Activated T-helper 1 cell treated with anti-CD3 and anti-CD28 coated beads, Interleukin-2, amount 50 U/mL, for 16 hours (primary cell): Measurements from ENCODE around the gene ZNF394.
"Not testable (repeated sequence)": the region's sequence is repeated elsewhere in the genome, so short reads cannot be mapped to it uniquely, and the experiment has no call there.

Source experiments
- DNase-seq, 2 donors: peaks; one replicate each; pipeline ENCODE4 v3.0.0-alpha.2; 2020; ENCODE audit warnings: low read depth in 1 of 2, low spot score in 1 of 2

ZNF394 gene

DNA sequence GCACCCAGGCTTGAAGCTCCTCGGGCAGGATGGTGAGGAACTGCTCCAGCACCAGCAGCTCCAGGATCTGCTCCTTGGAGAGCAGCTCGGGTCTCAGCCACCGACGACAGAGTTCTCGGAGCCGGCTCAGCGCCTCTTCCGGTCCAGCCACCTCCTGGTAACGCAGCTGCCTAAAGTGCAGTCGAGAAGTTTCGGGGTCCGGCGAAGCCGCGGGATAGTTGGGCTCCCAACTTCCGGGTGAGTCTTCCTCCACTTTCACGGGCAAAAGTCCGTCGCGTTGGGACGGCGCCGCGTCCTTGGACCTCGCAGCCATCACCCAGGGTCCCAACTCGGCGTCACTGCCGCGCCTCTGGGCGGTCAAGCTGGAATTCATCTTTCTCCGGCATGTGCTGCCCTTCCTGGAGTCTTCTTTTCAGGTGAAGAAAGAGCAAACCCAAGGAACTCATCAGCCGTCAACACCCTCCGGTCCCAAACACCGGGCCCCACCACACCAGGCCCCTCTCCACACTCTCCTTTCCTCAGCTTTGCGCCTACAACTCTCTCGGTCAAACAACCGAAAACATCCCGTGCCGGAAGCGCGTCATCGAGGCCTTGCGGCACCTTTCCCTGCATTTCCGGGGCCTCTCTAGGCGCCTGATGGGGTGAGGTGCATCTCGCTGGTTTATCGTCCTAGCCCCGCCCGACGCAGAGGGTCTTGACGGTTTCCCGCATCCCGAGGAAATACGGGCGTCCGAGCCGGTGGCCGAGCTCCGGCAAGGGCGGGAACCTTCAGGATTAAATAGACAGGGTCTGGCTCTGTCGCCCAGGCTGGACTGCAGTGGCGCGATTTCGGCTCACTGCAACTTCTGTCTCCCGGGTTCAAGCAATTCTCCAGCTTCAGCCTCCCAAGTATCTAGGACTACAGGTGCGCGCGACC lies at the start of gene ZNF394:
ZNF394 (minus strand) TSS at position 561 of the 916 bp plus-strand sequence; CDS start at position 373, 188 bp downstream.
- peak; percentile 77 to 82 for DNase-seq

DNA sequence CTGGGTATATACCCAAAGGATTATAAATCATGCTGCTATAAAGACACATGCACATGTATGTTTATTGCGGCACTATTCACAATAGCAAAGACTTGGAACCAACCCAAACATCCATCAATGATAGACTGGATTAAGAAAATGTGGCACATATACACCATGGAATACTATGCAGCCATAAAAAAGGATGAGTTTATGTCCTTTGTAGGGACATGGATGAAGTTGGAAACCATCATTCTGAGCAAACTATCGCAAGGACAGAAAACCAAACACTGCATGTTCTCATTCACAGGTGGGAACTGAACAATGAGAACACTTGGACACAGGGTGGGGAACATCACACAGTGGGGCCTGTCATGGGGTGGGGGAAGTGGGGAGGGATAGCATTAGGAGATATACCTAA lies 49.5 kb upstream of the ZNF394 start:
- not testable (repeated sequence) for DNase-seq

DNA sequence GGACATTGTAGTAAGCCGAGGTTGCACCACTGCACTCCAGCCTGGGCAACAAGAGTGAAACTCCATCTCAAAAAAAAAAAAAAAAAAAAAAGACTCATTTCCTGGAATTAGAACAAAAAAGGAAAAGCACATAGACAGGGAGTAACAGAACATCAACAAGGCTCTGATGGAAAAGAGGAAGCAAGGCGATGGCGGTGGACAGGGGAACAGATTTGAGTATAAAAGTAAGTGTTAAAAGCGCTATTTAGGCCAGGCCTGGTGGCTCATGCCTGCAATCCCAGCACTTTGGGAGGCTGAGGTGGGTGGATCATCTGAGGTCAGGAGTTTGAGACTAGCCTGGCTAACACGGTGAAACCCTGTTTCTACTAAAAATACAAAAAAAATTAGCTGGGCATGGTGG lies 45.2 kb upstream of the ZNF394 start:
- not testable (repeated sequence) for DNase-seq

DNA sequence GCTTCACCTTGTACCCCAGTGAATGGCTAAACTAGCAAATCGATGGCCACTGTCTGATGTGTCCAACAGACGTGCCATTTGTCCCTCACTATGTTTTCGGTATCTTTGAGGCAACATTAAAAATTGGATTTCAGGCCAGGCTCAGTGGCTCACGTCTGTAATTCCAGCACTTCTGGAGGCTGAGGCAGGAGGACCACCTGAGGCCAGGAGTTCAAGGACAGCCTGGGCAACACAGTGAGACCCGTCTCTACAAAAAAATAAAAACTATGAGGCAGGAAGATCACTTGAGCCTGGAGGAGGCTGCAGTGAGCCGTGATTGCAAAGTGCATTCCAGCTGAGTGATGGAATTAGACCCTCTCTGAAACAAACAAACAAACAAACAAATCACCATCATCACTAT lies 43.8 kb upstream of the ZNF394 start:
- DNase-seq, result no peak

DNA sequence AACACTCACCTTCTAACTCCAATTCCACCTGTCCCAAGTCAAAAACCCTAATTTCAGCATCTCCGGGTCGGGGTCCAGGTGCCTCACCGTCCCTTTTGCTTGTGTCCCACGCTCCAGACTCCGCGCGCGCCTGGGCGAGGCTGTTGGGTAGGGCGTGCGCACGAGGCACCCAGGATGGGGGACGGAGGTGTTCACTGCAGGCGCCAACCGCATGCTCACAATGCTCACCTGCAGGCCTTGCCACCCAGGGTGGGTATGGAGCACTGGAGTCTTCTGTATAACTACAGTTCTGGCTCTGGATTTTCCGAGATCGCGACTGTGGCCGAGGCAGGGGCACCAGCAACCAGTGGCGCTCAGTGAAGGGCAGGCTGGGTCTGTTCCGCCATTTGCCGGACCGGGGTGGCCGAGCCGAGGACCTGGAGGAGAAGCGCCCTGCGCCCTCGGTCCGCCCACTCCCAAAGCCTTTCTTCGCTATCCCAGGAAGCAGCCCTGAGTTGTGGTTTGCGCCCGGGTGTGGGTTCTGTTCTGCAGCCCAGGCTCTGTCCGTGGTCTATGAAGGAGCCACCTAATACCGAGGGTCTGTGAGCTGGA lies 43.1 kb upstream of the ZNF394 start:
- DNase-seq, result no peak

DNA sequence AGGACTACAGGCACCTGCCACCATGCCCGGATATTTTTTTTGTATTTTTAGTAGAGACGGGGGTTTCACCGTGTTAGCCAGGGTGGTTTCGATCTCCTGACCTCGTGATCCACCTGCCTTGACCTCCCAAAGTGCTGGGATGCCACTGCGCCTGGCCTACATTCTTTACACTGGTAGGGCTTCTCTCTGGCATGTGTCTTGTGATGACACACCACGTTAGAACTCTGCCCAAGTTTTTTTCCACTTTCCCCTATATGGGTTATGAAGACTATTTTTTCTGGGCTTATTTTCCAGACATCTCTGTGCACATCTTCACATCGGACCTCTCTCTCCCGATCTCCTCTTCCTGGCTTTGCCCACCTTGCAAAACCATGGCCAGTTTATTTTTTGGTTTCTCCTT lies 41.1 kb upstream of the ZNF394 start:
- no peak for DNase-seq

DNA sequence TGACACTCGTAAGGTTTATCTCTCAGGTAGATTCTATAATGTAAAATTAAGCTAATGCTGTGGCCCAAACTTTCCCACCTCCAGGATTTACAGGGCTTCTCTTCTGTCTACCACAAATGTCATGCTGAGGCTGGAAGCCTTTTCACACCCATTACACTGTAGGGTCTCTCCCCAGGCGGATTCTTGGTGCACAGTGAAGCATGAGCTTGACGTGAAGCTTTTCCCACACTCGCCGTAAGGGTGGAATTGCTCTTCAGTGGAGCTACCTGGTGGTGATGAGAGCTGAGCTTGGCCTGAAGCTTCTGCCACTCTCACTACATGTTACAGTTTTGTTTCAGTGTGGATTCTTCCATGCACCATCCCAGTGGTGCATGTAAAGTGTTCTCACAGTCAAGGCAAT lies 40.5 kb upstream of the ZNF394 start:
- no peak for DNase-seq

DNA sequence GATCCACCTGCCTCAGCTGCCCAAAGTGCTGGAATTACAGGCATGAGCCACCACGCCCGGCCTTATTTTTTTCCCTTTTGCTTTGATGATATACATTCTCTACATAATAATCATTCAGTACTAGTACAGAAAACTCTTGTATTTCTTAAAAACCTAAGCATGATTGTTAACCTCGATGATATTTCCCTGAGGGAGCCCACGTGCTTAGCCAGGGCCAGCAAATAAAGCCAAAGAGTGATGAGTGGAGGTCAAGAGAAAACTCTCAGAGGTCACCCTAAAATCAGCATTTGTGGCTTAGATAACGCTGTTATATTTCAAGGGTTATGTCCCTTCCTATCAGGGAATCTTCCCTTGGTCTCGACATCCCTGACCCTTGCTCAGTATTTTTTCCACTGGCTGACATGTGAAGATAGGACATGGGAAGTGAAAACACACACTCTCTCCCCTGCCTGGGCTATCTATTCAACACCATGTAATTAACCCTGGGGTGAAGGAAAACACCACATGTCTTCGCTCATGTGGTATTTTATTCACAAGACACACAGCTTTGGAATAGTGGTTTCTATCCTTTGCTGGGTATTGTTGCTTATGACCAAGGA lies 39.2 kb upstream of the ZNF394 start:
- DNase-seq, result no peak

DNA sequence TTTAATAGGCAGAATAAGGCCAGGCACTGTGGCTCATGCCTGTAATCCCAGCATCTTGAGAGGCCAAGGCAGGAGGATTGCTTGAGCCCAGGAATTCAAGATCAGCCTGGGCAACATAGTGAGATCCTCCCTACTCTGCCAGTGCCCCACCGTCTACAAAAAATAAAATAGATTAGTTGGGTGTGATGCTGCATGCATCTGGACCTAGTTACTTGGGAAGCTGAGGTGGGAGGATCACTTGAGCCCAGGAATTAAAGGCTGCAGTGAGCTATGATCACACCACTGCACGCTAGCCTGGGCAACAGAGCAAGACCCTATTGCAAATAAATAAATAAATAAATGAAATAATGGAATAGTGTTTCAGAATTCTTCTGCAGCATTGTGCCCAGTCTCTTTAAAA lies 35.6 kb upstream of the ZNF394 start:
- DNase-seq, result no peak

DNA sequence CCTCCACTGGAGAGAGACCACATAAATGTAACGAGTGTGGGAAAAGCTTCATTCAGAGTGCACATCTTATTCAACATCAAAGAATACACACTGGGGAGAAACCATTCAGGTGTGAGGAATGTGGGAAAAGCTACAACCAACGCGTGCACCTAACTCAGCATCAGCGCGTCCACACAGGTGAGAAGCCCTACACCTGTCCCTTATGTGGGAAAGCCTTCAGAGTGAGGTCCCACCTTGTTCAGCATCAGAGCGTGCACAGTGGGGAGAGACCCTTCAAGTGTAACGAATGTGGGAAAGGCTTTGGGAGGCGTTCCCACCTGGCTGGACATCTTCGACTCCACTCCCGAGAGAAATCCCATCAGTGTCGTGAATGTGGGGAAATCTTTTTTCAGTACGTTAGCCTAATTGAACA lies 31.3 kb upstream of the ZNF394 start:
- no peak for DNase-seq

DNA sequence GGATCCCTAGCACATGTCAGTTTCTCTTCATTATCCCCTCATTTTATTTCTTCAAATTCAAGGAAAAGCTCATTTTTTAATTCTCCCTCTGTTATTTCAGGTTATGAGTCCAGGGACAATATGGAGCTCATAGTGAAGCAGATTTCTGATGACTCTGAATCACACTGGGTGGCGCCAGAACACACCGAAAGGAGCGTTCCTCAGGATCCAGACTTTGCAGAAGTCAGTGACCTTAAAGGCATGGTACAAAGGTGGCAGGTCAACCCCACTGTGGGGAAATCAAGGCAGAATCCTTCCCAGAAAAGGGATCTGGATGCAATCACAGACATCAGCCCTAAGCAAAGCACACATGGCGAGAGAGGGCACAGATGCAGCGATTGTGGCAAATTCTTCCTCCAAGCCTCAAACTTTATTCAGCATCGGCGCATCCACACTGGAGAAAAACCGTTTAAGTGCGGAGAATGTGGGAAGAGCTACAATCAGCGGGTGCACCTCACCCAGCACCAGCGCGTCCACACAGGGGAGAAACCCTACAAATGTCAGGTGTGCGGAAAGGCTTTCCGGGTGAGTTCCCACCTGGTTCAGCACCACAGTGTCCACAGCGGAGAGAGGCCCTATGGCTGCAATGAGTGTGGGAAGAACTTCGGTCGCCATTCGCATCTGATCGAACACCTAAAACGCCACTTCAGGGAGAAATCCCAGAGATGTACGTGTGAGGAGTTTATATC lies 25.8 kb upstream of the ZNF394 start:
- DNase-seq, result no peak

DNA sequence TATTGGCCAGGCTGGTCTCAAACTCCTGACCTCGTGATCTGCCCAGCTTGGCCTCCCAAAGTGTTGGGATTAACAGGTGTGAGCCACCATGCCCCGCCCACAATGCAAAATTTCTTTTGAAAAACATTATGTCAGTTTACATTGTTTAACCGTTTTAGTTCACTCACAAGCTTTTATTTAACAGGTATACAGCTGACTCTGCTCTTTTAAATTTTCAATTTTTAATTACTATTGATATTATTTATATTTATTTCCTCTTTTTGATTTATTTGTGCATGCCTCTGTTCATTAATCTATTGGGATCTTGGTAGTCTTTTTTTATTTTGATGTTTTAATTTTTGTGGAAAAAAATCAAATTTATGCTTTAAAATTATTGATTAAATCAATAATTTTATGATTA lies 21.3 kb upstream of the ZNF394 start:
- DNase-seq, result no peak

DNA sequence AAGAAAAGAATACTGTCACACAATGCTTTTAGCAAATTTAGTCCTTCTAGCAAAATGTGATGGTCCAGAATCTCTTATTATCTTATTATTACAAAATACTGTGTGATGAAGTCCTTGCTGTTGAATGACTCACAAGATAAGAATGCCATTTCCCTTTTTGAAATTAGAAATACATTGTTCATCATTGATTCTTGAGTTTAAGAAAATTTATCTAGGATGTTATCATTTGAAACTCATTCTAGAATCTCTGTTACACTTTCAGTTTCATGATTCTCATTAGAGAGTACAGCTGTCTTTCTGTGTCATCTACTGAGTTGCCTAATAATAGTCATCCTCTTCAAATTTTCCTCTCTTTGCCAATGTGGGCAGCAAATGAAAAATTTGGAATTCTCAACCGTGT lies 14.0 kb upstream of the ZNF394 start:
- DNase-seq, result no peak

DNA sequence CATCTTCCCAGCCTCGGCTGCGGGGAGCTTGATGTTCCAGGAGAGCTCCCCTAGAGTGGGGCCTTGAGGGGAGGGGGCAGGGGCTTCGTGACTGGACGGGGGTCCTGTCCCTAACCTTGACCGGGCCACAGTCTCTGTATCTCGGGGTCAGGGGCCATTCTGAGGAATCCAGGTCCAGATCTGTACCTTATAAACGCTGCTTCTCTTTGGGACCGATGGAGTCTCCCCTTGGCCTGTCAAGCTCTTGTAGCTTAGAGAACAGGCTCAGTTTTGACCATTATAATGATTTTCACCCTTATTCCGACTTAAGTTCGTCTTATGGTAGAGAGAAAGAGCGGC lies 5.2 kb upstream of the ZNF394 start:
- DNase-seq, result no peak

DNA sequence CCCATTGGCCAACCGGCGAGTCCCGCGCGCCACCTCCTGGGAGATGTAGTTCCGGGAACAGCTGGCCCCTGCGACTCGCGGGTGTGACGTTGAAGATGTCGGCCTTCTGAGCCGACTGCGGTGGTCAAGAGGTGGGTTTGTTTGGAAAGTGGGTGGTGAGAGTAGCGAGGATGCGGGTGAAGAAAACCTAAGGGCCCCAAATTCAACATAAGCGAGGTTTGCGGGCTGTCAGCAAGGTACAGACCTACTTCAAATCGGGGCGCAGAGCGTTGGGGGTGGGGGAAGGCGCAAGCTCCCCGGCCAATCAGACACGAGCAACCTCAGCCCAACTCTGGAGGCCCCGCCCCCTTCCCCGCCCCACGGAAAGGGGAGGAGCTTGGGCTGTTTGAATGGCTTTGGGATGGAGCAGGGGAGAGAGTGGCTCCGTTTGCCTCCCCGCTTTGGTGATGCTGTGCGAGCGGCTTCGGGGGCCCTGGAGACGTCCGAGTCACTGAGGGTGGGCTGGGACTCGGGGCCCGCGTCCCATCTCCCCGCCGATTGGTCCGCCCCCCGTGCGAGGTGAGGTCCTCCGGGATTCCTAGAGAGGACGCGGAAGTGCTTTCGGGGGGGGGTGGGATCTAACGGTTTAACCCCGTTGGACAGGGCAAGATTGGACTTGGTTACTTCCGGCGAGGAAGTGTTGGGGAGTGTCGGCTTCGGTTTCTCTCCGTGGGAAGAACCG lies 4.7 kb upstream of the ZNF394 start, which contains the start of gene ZKSCAN5:
ZKSCAN5 (plus strand) TSS at position 60 of the 721 bp plus-strand sequence. CDS start 1,383 bp downstream, outside the sequence.
- DNase-seq, result peak; percentile 94 to 95

DNA sequence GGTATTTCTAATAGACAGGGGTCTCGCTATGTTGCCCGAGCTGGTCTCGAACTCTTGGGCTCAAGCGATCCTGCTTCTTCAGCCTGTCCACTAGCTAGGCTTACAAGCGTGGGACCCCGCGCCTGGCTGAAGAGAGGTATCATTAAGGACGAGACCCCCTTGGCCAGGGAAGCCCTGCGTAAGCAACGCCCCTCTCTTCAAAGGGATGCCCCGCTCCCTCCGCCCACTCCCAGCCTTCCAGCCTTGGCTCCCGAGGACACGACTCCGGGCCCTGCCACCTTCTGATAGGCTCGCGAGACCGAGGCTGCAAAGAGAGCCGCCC lies 4.2 kb upstream of the ZNF394 start:
- DNase-seq, result no peak

DNA sequence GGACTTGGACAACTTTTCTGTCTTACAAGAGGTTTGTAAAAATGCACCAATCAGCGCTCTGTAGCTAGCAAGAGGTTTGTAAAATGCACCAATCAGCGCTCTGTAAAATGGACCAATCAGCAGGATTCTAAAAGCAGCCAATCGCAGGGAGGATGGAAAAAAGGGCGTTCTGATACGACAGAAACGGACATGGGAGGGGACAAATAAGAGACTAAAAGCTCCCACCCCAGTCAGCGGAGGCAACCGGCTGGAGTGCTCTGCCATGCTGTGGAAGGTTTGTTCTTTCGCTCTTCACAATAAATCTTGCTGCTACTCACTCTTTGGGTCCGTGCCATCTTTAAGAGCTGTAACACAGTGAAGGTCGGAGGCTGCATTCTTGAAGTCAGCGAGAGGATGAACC lies 1.2 kb upstream of the ZNF394 start:
- DNase-seq, result not testable (repeated sequence)

DNA sequence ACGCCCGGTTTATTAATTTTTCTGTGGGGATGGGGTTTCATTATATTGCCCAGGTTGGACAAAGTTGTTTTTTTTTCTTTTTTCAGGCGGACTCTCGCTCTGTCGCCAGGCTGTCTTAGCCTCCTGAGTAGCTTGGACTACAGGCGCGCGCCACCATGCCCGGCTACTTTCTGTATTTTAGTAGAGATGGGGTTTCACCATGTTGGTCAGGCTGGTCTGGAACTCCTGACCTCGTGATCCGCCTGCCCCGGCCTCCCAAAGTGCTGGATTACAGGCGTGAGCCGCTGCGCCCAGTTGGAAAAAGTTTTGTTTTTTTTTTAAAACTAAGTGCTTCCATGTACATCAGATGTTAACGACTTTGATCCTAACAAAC lies 542 bp upstream of the ZNF394 start:
- DNase-seq, result no peak

DNA sequence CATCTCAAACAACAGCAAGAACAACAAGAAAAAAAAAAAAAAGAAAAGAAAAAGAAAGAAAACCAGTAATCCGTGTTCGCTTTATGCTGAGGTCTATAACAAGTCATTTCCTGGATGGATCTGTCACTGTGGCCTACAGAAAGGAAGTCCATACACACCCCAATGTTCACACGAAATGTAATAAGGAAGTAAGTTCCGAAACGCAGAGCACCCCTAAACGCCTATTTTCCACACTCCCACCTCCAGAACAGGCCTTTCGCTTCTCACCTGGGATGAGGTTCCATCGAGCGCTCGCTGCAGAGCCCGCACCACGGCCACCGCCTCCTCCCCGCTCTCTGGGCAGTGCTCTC lies 735 bp downstream of the ZNF394 start:
- no peak for DNase-seq

DNA sequence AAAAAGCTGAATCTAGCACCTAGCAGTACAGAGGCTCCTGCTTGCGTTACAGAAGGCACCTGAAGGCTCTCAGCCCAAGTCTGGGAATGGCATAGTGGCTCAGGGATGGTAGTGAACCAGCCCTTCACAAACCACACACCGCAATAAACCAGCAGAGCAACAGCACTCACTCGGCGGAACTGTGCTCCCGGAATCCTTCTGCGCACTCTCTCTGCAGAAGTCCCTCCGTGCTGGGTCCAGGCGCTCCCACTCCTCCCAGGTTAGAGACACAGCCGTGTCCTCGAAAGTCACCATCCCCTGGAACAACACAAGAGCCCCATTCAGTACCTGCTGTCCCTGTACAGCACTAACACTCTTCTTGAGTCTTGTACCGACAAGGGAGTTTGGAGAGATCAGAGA lies 1.5 kb downstream of the ZNF394 start:
- no peak for DNase-seq
